ENCODE data around the gene ADO. TPM values are rescaled to one million over a fixed set of nuclear protein-coding genes. Genes with fewer than 3 reads are reported as not detected.
A peak's percentile ranks its signal among the peaks of the same experiment; 100 is the strongest.

The ADO gene
- total and polyA plus RNA-seq, 2 donors (not counting 3 experiments of a cell fraction or from before 2014, with no cell fraction given), result 6.5 to 14.5 TPM

- H3K4me1 ChIP-seq (ENCODE audit: control insufficient read depth, extremely low read depth, insufficient read depth, low read length), result no peaks in the 10 kb centered on the region
- H3K27me3 ChIP-seq (ENCODE audit: control insufficient read depth in 2 of 2, insufficient read depth in 2 of 2, low read length in 2 of 2), result no peaks in the 10 kb centered on the region
- POLR2A ChIA-PET, result no interaction called here
- no peaks in the 10 kb centered on the region for H3K79me2 ChIP-seq (ENCODE audit: control insufficient read depth, insufficient read depth, low read length)
- H4K20me1 ChIP-seq (replicated peaks; ENCODE audit: control insufficient read depth, extremely low read depth, insufficient read depth, low read length), result no peaks in the 10 kb centered on the region
- CTCF ChIA-PET, result interaction anchor here (0.8 kb wide), 1 partner anchor 232 kb away, joined by 3 read pairs; no protein-coding TSS in a partner anchor
- dilution Hi-C loops (cut with MboI; ENCODE audit: extremely low pct_ligation_motif_present, low sequenced_read_pairs), result no loop called here
- intact Hi-C loops (cut with micrococcal nuclease), result no loop called here
- no peaks in the 10 kb centered on the region for H3K36me3 ChIP-seq (ENCODE audit: control insufficient read depth in 2 of 2, extremely low read depth in 1 of 2, insufficient read depth in 2 of 2, low read length in 2 of 2)
- no peak overlapping the region for H3K27ac ChIP-seq (ENCODE audit: insufficient read depth, low read depth, low read length)
- no peak overlapping the region for H2AFZ ChIP-seq (ENCODE audit: low read depth, low read length)
- H3K9me1 ChIP-seq (replicated peaks; ENCODE audit: control insufficient read depth, extremely low read depth, insufficient read depth, low read length), result no peaks in the 10 kb centered on the region
- no TSS peak for BruUV-seq (replicated peaks)
- no peak overlapping the region for H3K4me2 ChIP-seq (ENCODE audit: insufficient read depth, low read length)
- H3K9ac ChIP-seq (replicated peaks; ENCODE audit: extremely low read depth, insufficient read depth, low read length), result no peak overlapping the region
- TF ChIP-seq, protein P1, sequence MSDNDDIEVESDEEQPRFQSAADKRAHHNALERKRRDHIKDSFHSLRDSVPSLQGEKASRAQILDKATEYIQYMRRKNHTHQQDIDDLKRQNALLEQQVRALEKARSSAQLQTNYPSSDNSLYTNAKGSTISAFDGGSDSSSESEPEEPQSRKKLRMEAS (IDR thresholded peaks at IDR 0.05; ENCODE audit: insufficient read depth, insufficient read length), result no peak
- TF ChIP-seq, protein P2, sequence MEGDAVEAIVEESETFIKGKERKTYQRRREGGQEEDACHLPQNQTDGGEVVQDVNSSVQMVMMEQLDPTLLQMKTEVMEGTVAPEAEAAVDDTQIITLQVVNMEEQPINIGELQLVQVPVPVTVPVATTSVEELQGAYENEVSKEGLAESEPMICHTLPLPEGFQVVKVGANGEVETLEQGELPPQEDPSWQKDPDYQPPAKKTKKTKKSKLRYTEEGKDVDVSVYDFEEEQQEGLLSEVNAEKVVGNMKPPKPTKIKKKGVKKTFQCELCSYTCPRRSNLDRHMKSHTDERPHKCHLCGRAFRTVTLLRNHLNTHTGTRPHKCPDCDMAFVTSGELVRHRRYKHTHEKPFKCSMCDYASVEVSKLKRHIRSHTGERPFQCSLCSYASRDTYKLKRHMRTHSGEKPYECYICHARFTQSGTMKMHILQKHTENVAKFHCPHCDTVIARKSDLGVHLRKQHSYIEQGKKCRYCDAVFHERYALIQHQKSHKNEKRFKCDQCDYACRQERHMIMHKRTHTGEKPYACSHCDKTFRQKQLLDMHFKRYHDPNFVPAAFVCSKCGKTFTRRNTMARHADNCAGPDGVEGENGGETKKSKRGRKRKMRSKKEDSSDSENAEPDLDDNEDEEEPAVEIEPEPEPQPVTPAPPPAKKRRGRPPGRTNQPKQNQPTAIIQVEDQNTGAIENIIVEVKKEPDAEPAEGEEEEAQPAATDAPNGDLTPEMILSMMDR (IDR thresholded peaks at IDR 0.05; ENCODE audit: extremely low read depth in 1 of 2, insufficient read depth in 1 of 2, low read depth in 1 of 2, low read length in 2 of 2), result peak in 1 of 2 donors; percentile 6
- FAIRE-seq (no peak), DNase-seq (ENCODE audit: low read depth, low spot score) (no peak)
- no peak overlapping the region for H3K4me3 ChIP-seq (replicated peaks in 1 of 3; ENCODE audit: insufficient read depth in 1 of 3, low read depth in 1 of 3, low read length in 3 of 3)
- H3K9me3 ChIP-seq (replicated peaks; ENCODE audit: control insufficient read depth, insufficient read depth, low read length), result no peaks in the 10 kb centered on the region
Measured at GRCh38 chr10:62851442-62851841, 46.9 kb downstream of the ADO start.

- FAIRE-seq (no peak), DNase-seq (ENCODE audit: low read depth, low spot score) (no peak)
- Histone ChIP-seq H3K27me3 (ENCODE audit: control insufficient read depth in 2 of 2, insufficient read depth in 2 of 2, low read length in 2 of 2) (no peaks in the 10 kb centered on the region), H4K20me1 (replicated peaks; ENCODE audit: control insufficient read depth, extremely low read depth, insufficient read depth, low read length) (no peaks in the 10 kb centered on the region), H3K79me2 (ENCODE audit: control insufficient read depth, insufficient read depth, low read length) (no peaks in the 10 kb centered on the region), H3K9me3 (replicated peaks; ENCODE audit: control insufficient read depth, insufficient read depth, low read length) (no peaks in the 10 kb centered on the region), H3K36me3 (ENCODE audit: control insufficient read depth in 2 of 2, extremely low read depth in 1 of 2, insufficient read depth in 2 of 2, low read length in 2 of 2) (no peaks in the 10 kb centered on the region), H2AFZ (ENCODE audit: low read depth, low read length) (no peak overlapping the region), H3K27ac (ENCODE audit: insufficient read depth, low read depth, low read length) (no peak overlapping the region), H3K9me1 (replicated peaks; ENCODE audit: control insufficient read depth, extremely low read depth, insufficient read depth, low read length) (no peaks in the 10 kb centered on the region), H3K9ac (replicated peaks; ENCODE audit: extremely low read depth, insufficient read depth, low read length) (no peak overlapping the region), H3K4me2 (ENCODE audit: insufficient read depth, low read length) (no peak overlapping the region), H3K4me3 (replicated peaks in 1 of 3; ENCODE audit: insufficient read depth in 1 of 3, low read depth in 1 of 3, low read length in 3 of 3) (no peak overlapping the region), H3K4me1 (ENCODE audit: control insufficient read depth, extremely low read depth, insufficient read depth, low read length) (no peaks in the 10 kb centered on the region)
- TF ChIP-seq EZH2 (IDR thresholded peaks at IDR 0.05; ENCODE audit: borderline replicate concordance, low read depth, low read length, severe bottlenecking) (no peak), JUN (IDR thresholded peaks at IDR 0.05; ENCODE audit: borderline replicate concordance, insufficient read depth, insufficient read length, low read depth) (no peak), MYC (IDR thresholded peaks at IDR 0.05; ENCODE audit: low read depth, low read length) (no peak), GATA2 (IDR thresholded peaks at IDR 0.05; ENCODE audit: insufficient read depth, insufficient read length, low read depth, low read length) (no peak), POLR2A (IDR thresholded peaks at IDR 0.05; ENCODE audit: low read depth, low read length) (no peak), FOS (IDR thresholded peaks at IDR 0.05; ENCODE audit: borderline replicate concordance, insufficient read depth, low read length) (no peak), POLR2AphosphoS5 (IDR thresholded peaks at IDR 0.05; ENCODE audit: insufficient read depth, low read depth, low read length) (no peak)
- TF ChIP-seq, protein P1 (IDR thresholded peaks at IDR 0.05; ENCODE audit: insufficient read depth, insufficient read length), result no peak
- TF ChIP-seq, protein P2 (IDR thresholded peaks at IDR 0.05; ENCODE audit: extremely low read depth in 1 of 2, insufficient read depth in 1 of 2, low read depth in 1 of 2, low read length in 2 of 2), result no peak
- POLR2A ChIA-PET, result no interaction called here
- intact Hi-C loops (cut with micrococcal nuclease) (no loop called here), dilution Hi-C loops (cut with MboI; ENCODE audit: extremely low pct_ligation_motif_present, low sequenced_read_pairs) (no loop called here)
- no TSS peak for BruUV-seq (replicated peaks)
- CTCF ChIA-PET, result interaction anchor here (1.1 kb wide), 1 partner anchor 243 kb away, joined by 4 read pairs; no protein-coding TSS in a partner anchor
Measured at GRCh38 chr10:62852961-62853702, 48.6 kb downstream of the ADO start.
